Heart left ventricle (tissue), 13 donors: Measurements from ENCODE around the gene RRBP1.

Source experiments
- CTCF ChIP-seq, 12 donors: fragments of 200-600 bp; sonication (generic) in 4 of 12; IDR thresholded peaks; one replicate each; pipeline versions ENCODE4 v1.5.0 to v1.8.0; 2018 to 2022; ENCODE audit warnings: antibody characterized with exemption in 12 of 12, mild to moderate bottlenecking in 5 of 12
- POLR2A ChIP-seq, 2 donors: fragments of 450-650 bp; IDR thresholded peaks; one replicate each; pipeline ENCODE4 v1.6.1; 2017; ENCODE audit warnings: antibody characterized with exemption in 2 of 2, mild to moderate bottlenecking in 2 of 2, moderate library complexity in 2 of 2
- donor health status: ischemic (EF 13 %, LVEDD 7.1; RV severe dilation, severe dysfunction).
- donor health status: DM: no; HTN: yes; CAD: no.
- donor health status: DM: no; HTN: no; CAD: no.
- donor health status: ischemic (EF 25% LVEDD 6.9; RV normal size, moderate dysfunction).
- donor health status: ischemic (EF 25% LVEDD 5.7; RV mildly dilated, moderate dysfunction).
- donor health status: ischemic (EF 35%, LVEDD 5.7; RV mildly dilated, moderate dysfunction).
- donor health status: nonischemic (EF 11% LVEDD 7.7; RV severe dilation, severe dysfunction).
- donor health status: DM: yes; HTN: yes; CAD: no.
- donor health status: PGD.
- donor health status: ischemic (EF 29% LVEDD 5.4; RV normal size, mild dysfunction).
- donor health status: nonischemic (EF 23%, LVEDD 6.1; RV moderate dilation, normal function).

- TF ChIP-seq POLR2A (IDR thresholded peaks at IDR 0.05) (no peak), CTCF (IDR thresholded peaks at IDR 0.05) (no peak)
Observed at GRCh38 chr20:17712708-17713107, 30.7 kb upstream of the RRBP1 start.
